ENCODE data around the gene NPL.

- TF ChIP-seq CTCF (IDR thresholded peaks at IDR 0.05; ENCODE audit: low read length) = no peak
- no peak for TF ChIP-seq EZH2phosphoT487 (IDR thresholded peaks at IDR 0.05; ENCODE audit: low read length)
- TF ChIP-seq EZH2 (optimal IDR thresholded peaks at IDR 0.05; ENCODE audit: low read depth, low read length) = no peak
These were observed 19.3 kb upstream of the NPL start for GRCh38 chr1:182770232-182770631.

Data from MM.1S (cell line).